H1 (cell line): Measurements from ENCODE around the gene HMCN1.

Source experiments
- BACH1 ChIP-seq: IDR thresholded peaks from 2 replicates; pipeline ENCODE4 v1.6.1; 2012; ENCODE audit warnings: low read length, improper control_type of control experiment
- HDAC6 ChIP-seq: IDR thresholded peaks from one replicate; pipeline ENCODE4 v1.7.1; 2012; ENCODE audit warnings: low read depth, mild to moderate bottlenecking, inconsistent platforms, low read length, moderate library complexity
- JUND ChIP-seq: IDR thresholded peaks from 2 replicates; pipeline ENCODE4 v1.6.1; 2011; ENCODE audit warnings: mild to moderate bottlenecking, improper control_type of control experiment, low read length
- KDM4A ChIP-seq: IDR thresholded peaks from one replicate; pipeline ENCODE4 v1.7.1; 2012; ENCODE audit warnings: low read depth, mild to moderate bottlenecking, moderate library complexity, low read length, inconsistent platforms; ENCODE audit not compliant: severe bottlenecking
- POLR2A ChIP-seq, 2 experiments: IDR thresholded peaks; 1 replicate in 1 of 2; 2 replicates in 1 of 2; pipeline ENCODE4 v1.6.1; 2011; ENCODE audit warnings: low read depth in 2 of 2, low read length in 2 of 2, mild to moderate bottlenecking in 2 of 2; ENCODE audit errors: control extremely low read depth in 1 of 2
- SIN3A ChIP-seq, 2 experiments: IDR thresholded peaks in 1 of 2; conservative IDR thresholded peaks in 1 of 2; 2 replicates each; pipeline ENCODE4 v1.6.1; 2011 to 2012; ENCODE audit warnings: low read length in 2 of 2, improper control_type of control experiment in 1 of 2, low read depth in 1 of 2, mild to moderate bottlenecking in 1 of 2
- TEAD4 ChIP-seq: IDR thresholded peaks from 2 replicates; pipeline ENCODE4 v1.6.1; 2012; ENCODE audit warnings: low read depth, low read length, inconsistent platforms, mixed read lengths
- YY1 ChIP-seq: IDR thresholded peaks from 2 replicates; pipeline ENCODE4 v1.6.1; 2011; ENCODE audit warnings: low read depth, mild to moderate bottlenecking, low read length
- TF ChIP-seq, protein P1 (sequence below), 3 experiments: IDR thresholded peaks; 1 replicate in 2 of 3; 2 replicates in 1 of 3; pipeline versions ENCODE4 v1.5.1 to v1.6.1; 2011; ENCODE audit warnings: low read length in 3 of 3, mild to moderate bottlenecking in 3 of 3, inconsistent platforms in 2 of 3, low read depth in 1 of 3, moderate library complexity in 1 of 3; ENCODE audit not compliant: insufficient read depth in 1 of 3; ENCODE audit errors: control extremely low read depth in 1 of 3

GRCh38 chr1:185727726-185728125, 6.5 kb upstream of the HMCN1 start:
- no peak for TF ChIP-seq JUND
- TF ChIP-seq, protein P1, sequence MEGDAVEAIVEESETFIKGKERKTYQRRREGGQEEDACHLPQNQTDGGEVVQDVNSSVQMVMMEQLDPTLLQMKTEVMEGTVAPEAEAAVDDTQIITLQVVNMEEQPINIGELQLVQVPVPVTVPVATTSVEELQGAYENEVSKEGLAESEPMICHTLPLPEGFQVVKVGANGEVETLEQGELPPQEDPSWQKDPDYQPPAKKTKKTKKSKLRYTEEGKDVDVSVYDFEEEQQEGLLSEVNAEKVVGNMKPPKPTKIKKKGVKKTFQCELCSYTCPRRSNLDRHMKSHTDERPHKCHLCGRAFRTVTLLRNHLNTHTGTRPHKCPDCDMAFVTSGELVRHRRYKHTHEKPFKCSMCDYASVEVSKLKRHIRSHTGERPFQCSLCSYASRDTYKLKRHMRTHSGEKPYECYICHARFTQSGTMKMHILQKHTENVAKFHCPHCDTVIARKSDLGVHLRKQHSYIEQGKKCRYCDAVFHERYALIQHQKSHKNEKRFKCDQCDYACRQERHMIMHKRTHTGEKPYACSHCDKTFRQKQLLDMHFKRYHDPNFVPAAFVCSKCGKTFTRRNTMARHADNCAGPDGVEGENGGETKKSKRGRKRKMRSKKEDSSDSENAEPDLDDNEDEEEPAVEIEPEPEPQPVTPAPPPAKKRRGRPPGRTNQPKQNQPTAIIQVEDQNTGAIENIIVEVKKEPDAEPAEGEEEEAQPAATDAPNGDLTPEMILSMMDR (IDR thresholded peaks at IDR 0.05; ENCODE audit: control extremely low read depth in 1 of 3, insufficient read depth in 1 of 3, low read depth in 1 of 3, low read length in 3 of 3), result no peak
- TF ChIP-seq POLR2A (IDR thresholded peaks at IDR 0.05; ENCODE audit: control extremely low read depth in 1 of 2, low read depth in 2 of 2, low read length in 2 of 2), result no peak
- no peak for TF ChIP-seq TEAD4
- no peak for TF ChIP-seq YY1
- TF ChIP-seq HDAC6, result no peak
- no peak for TF ChIP-seq BACH1
- no peak for TF ChIP-seq SIN3A (conservative IDR thresholded peaks at IDR 0.05 in 1 of 2, IDR thresholded peaks at IDR 0.05 in 1 of 2; ENCODE audit: low read depth in 1 of 2, low read length in 2 of 2)
- TF ChIP-seq KDM4A, result no peak
